HepG2 (cell line): ENCODE measurements around the gene CTDNEP1. TPM values are rescaled to one million over a fixed set of nuclear protein-coding genes. Genes with fewer than 3 reads are reported as not detected.

Source experiments
- AKNA ChIP-seq: sonication (generic); formaldehyde crosslinking; IDR thresholded peaks from 2 replicates; pipeline ENCODE4 v1.4.0; 2020; ENCODE audit warnings: missing genetic modification reagents, borderline replicate concordance
- FOXK1 ChIP-seq: sonication (generic); formaldehyde crosslinking; IDR thresholded peaks from 2 replicates; pipeline ENCODE4 v1.4.0; 2020; ENCODE audit warnings: low read depth, missing genetic modification reagents, borderline replicate concordance
- FOXM1 ChIP-seq: sonication (generic); formaldehyde crosslinking; IDR thresholded peaks from 2 replicates; pipeline ENCODE4 v1.5.0; 2020; ENCODE audit warnings: missing genetic modification reagents
- FOXP4 ChIP-seq: sonication (generic); formaldehyde crosslinking; IDR thresholded peaks from 2 replicates; pipeline ENCODE4 v1.4.0; 2020; ENCODE audit warnings: missing genetic modification reagents
- HCFC1 ChIP-seq: fragments of 150-350 bp; IDR thresholded peaks from 2 replicates; pipeline ENCODE4 v1.6.1; 2014; ENCODE audit warnings: low read depth, low read length
- KDM6A ChIP-seq: IDR thresholded peaks from 2 replicates; pipeline ENCODE4 v1.6.1; 2016; ENCODE audit warnings: low read depth
- LRRFIP1 ChIP-seq: sonication (generic); formaldehyde crosslinking; conservative IDR thresholded peaks from 2 replicates; pipeline ENCODE4 v1.4.0; 2020; ENCODE audit warnings: missing genetic modification reagents
- MAFK ChIP-seq, 2 experiments: IDR thresholded peaks in 1 of 2; conservative IDR thresholded peaks in 1 of 2; 2 replicates each; pipeline ENCODE4 v1.6.1; 2011; ENCODE audit warnings: improper control_type of control experiment in 2 of 2, low read length in 2 of 2
- NFIB ChIP-seq: sonication (generic); formaldehyde crosslinking; IDR thresholded peaks from 2 replicates; pipeline ENCODE4 v1.9.0; 2021; ENCODE audit warnings: missing genetic modification reagents, mild to moderate bottlenecking, borderline replicate concordance
- ONECUT2 ChIP-seq: sonication (generic); formaldehyde crosslinking; IDR thresholded peaks from 2 replicates; pipeline ENCODE4 v1.4.0; 2020; ENCODE audit warnings: missing genetic modification reagents
- U2AF2 ChIP-seq: fragments of 200-400 bp; formaldehyde crosslinking; IDR thresholded peaks from 2 replicates; pipeline ENCODE4 v1.6.1; 2017; ENCODE audit warnings: low read depth, mild to moderate bottlenecking, low read length
- ZBTB20 ChIP-seq: sonication (generic); formaldehyde crosslinking; IDR thresholded peaks from 2 replicates; pipeline ENCODE4 v1.8.1; 2023; ENCODE audit warnings: missing genetic modification reagents, low read depth, mild to moderate bottlenecking, borderline replicate concordance
- ZFYVE20 ChIP-seq: sonication (generic); formaldehyde crosslinking; IDR thresholded peaks from 2 replicates; pipeline ENCODE4 v1.8.0; 2023; ENCODE audit warnings: low read depth, mild to moderate bottlenecking, moderate library complexity, missing genetic modification reagents, borderline replicate concordance
- ZMYM3 ChIP-seq: sonication (generic); formaldehyde crosslinking; IDR thresholded peaks from 2 replicates; pipeline ENCODE4 v1.5.1; 2020; ENCODE audit warnings: mild to moderate bottlenecking, missing genetic modification reagents
- ZNF607 ChIP-seq: sonication (generic); formaldehyde crosslinking; IDR thresholded peaks from 2 replicates; pipeline ENCODE4 v1.5.1; 2020; ENCODE audit warnings: missing genetic modification reagents, mild to moderate bottlenecking, borderline replicate concordance
- ZNF713 ChIP-seq: sonication (generic); formaldehyde crosslinking; IDR thresholded peaks from 2 replicates; pipeline ENCODE4 v1.4.0; 2020; ENCODE audit warnings: mild to moderate bottlenecking, missing genetic modification reagents
- polyA plus RNA-seq, 8 experiments: library from polyadenylated mRNA; depleted of rRNA in 3 of 8; stranded (reverse) in 7 of 8; unstranded in 1 of 8; fragments of >200 nt; fragmentation: Illumina TruSeq in 4 of 8; extraction: Trizol in 4 of 8; gene quantifications; 2 replicates each; pipeline versions ENCODE4 v1.2.1 to v1.2.3, GENCODE V29; 2011 to 2016; ENCODE audit warnings: low read depth in 4 of 8, missing spikeins in 1 of 8, mixed read lengths in 1 of 8; ENCODE audit not compliant: insufficient read depth in 1 of 8
- total RNA-seq, 5 experiments: library from RNA; depleted of rRNA; stranded (reverse); fragments of >200 nt; fragmentation: Illumina TruSeq; extraction: Trizol; gene quantifications; 2 replicates each; pipeline ENCODE4 v1.2.3, GENCODE V29; 2016; ENCODE audit warnings: low read depth in 1 of 5

CTDNEP1 gene
- total and polyA plus RNA-seq, 2 of the 13 experiments (the other 11 are each of a cell fraction or from before 2014, with no cell fraction given): 19.8 to 118 TPM

- TF ChIP-seq MAFK (conservative IDR thresholded peaks at IDR 0.05 in 1 of 2, IDR thresholded peaks at IDR 0.05 in 1 of 2; ENCODE audit: low read length in 2 of 2): no peak
- no peak for TF ChIP-seq U2AF2
- no peak for TF ChIP-seq AKNA (CRISPR knock-in tag)
- no peak for TF ChIP-seq FOXM1 (CRISPR knock-in tag)
- no peak for TF ChIP-seq KDM6A (CRISPR knock-in tag)
- no peak for TF ChIP-seq LRRFIP1 (CRISPR knock-in tag)
- TF ChIP-seq NFIB: no peak
- TF ChIP-seq ZBTB20: no peak
- no peak for TF ChIP-seq ZFYVE20 (CRISPR knock-in tag)
- no peak for TF ChIP-seq ZMYM3 (CRISPR knock-in tag)
- 0 out of 2 replicates have a peak, but pooled peaks have one; percentile 39 for TF ChIP-seq ZNF607 (CRISPR knock-in tag)
- TF ChIP-seq ONECUT2 (CRISPR knock-in tag): no peak
- TF ChIP-seq HCFC1: no peak
- TF ChIP-seq FOXP4 (CRISPR knock-in tag): no peak
- no peak for TF ChIP-seq FOXK1 (CRISPR knock-in tag)
- no peak for TF ChIP-seq ZNF713 (CRISPR knock-in tag)
These were observed 44.8 kb upstream of the CTDNEP1 start (continued) for GRCh38 chr17:7296189-7296861.
